HG03139 (cell line): ENCODE data around the gene USP14.

Experiments used
- ATAC-seq: cut with Tn5 transposase; IDR thresholded peaks from one replicate; pipeline ENCODE4 v1.9.1; 2021; ENCODE audit not compliant: unreplicated experiment

Gene USP14

DNA sequence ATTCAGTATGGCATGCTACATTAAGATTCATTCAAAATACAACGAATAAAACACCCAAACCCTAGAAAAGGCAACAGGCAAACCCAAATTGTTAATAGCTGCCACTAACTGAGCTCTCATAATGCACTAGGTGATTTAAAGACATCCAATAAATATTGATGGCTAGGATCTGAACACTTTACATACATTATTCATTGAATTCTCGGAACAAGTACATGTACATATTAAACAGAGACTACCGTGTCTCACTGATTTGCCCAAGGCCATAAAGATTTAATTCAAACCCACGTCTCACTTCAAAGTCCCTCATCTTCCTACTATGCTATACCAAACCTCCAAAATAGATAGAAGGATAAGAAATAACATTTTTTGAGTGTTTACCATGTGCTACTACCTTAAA lies 67.4 kb downstream of the USP14 start:
- ATAC-seq: no peak

DNA sequence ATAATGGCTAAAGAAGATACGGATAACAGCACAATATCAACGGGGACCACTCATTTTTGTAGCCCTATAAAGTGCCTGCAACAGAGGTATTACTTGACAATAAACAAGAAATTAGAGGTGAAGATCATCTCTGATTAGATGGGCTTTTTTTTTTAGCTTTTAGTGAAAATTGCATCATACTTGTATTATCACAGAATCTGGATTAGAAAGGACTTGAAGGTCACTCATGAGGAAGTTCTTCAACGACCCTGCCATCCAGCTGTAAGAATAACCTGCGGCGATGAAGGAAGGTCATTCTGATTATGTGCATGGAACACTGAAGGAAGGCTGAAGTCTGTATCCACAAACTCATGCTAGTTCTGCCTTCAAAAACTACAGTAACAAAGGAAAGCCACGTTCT lies 69.0 kb downstream of the USP14 start:
- no peak for ATAC-seq

- no peak for ATAC-seq
These were observed 69.5 kb downstream of the USP14 start for GRCh38 chr18:227902-228301.

DNA sequence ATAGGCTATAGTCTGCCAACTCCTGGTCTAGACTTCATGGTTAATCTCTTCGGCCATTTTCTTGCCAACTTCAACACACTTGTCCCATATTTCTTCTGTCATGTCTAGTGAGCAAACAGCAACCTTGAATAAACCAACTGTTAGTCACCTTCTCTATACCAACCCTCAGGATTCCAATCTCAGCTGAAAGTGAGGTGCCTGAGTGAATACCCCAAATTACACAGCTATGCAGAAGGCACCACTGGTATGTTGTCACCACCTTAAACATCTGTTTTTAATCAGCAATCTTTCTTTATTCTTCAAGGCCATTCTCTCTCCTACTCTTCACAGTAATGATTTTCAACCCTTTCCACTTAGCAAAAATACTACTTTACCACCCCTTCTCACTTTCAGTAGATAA lies 70.2 kb downstream of the USP14 start:
- ATAC-seq: no peak

GRCh38 chr18:231563-231962 lies 73.2 kb downstream of the USP14 start:
- ATAC-seq: no peak

- ATAC-seq: no peak
These were observed 81.8 kb downstream of the USP14 start for GRCh38 chr18:240175-240574.

DNA sequence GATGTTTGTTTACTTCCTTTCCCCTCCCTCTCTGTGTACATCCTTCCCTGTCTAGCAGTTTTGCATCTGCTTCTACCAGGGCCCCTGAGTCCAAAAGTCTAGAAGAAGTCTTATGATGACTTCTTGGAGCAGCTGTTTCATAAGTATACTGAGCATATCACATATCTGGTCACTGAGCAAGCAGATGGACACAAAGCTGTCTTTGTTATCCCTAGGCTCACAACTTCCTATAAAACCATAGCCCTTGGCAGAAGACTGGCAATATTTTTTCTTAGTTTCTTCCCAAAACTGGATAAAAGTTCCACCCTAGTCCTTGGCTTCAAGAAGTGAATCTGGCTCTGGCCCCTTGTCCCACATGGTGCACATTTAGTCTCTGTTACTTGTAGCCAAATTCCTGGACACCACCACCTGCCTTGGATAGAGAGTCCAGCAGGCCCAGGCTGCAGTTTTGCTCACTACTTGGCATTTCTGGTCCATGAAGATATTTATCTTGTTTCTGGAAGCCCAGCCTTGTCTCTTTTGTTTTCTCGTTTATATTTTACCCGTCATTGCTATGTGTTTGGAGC lies 87.0 kb downstream of the USP14 start:
- ATAC-seq: no peak

GRCh38 chr18:248053-248452 lies 89.7 kb downstream of the USP14 start:
- no peak for ATAC-seq

DNA sequence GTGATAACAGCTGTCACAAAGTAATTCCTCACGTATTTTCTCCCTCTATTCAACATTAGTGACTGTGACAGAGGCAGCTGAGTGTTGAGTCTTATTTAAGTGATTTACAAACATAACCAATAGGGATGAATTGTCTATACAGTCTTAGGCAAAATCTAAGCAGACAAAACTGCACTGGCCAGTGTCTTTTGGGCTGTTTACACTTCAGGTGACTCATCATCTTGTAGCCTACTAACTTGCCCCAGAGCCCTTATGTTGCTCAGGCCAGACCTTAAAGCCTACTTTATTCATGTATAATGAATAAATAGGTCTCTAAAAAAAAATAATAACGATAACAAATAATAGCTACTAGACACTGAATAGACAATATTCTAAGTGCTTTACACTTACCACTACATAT lies 92.3 kb downstream of the USP14 start:
- ATAC-seq: no peak

DNA sequence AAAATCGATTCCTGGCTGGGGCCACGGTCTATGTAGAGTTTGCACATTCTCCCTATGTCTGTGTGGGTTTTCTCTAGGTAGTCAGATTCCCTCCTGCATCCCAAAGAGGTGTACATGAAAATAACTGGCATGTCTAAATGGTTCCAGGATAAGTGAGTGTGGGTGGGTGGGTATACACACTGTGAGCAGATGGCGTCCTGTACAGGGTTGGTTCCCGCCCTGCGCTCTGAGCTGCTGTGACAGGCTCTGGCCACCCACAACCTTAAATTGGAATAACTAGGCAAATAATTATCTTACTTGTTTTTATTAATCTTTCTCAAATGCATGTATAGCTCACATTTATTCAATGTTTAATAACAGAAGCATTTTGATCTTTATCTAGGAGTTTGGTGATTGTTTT lies 93.2 kb downstream of the USP14 start:
- ATAC-seq: no peak

DNA sequence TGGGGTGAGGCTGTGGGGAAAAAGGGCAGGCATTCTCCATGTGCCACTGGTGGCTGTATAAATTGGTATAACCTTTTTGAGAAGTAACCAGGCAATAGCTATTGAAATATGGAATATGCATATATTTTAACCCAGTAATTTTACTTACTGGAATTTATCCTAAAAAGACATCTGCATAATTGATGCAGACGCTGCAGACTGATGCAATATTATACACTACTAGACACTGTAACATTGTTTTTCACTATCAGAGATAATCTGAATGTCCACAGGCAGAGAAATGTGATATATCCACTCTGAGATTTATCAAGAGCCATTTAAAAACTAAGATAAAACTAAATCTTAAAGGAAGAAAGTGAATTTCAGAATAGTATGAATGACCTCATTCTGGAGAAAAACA lies 94.8 kb downstream of the USP14 start:
- no peak for ATAC-seq

DNA sequence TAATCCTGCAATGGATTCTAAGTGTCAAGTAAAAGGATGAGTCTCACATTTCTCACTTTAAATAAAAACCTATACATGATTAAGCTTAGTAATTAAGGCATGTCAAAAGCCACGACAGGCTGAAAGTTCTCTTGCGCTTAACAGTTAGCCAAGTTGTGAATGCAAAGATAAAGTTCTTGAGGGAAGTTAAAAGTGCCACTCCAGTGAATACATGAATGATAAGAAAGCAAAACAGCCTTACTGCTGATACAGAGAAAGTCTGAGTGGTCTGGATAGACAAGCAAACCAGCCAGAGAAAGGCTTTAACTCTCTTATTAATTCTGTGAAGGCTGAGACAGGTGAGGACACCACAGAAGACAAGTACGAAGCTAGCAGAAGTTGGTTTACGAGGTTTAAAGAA lies 96.8 kb downstream of the USP14 start:
- no peak for ATAC-seq

DNA sequence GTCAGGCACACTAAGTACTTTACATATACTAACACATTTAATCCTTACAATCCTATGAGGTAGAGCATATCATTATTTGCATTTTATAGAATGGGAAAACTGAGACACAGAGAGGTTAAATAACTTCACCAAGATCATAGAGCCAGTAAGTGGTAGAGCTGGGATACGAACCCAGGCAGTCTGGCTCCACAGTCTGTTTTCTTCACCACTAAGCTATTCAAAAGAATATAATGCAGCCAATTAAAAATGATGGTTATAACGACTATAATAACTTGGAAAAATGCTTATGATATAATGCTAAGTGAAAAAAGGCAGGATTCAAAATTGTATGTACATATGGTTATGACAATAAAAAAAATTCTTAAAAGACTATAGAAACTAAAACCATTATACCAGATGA lies 102.2 kb downstream of the USP14 start:
- ATAC-seq: no peak

- ATAC-seq: no peak
These were observed 103.2 kb downstream of the USP14 start for GRCh38 chr18:261398-262073.
